ENCODE measurements around the gene CD79A.

Gene CD79A

DNA sequence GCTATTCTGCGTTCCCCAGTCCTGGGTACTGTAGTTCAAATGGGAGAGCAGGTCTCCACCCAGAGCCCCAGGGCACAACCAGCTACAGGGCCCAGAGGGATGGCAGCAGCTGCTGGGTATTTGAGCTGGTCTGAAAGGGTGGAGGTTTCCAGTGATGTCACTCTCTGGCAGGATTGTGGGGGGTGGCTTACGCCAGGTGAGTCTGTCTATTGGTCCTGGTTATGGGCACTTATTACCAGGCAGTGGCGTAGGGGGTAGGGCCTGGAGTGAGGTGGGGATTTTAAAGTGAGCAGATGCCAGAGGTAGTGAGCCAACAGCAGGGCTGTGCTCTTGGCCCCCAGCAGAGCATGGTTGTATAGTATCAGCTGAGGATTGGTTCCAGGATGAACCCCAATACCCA lies 10.8 kb upstream of the CD79A start:
- TF ChIP-seq, protein P1, sequence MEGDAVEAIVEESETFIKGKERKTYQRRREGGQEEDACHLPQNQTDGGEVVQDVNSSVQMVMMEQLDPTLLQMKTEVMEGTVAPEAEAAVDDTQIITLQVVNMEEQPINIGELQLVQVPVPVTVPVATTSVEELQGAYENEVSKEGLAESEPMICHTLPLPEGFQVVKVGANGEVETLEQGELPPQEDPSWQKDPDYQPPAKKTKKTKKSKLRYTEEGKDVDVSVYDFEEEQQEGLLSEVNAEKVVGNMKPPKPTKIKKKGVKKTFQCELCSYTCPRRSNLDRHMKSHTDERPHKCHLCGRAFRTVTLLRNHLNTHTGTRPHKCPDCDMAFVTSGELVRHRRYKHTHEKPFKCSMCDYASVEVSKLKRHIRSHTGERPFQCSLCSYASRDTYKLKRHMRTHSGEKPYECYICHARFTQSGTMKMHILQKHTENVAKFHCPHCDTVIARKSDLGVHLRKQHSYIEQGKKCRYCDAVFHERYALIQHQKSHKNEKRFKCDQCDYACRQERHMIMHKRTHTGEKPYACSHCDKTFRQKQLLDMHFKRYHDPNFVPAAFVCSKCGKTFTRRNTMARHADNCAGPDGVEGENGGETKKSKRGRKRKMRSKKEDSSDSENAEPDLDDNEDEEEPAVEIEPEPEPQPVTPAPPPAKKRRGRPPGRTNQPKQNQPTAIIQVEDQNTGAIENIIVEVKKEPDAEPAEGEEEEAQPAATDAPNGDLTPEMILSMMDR (IDR thresholded peaks at IDR 0.05): no peak

DNA sequence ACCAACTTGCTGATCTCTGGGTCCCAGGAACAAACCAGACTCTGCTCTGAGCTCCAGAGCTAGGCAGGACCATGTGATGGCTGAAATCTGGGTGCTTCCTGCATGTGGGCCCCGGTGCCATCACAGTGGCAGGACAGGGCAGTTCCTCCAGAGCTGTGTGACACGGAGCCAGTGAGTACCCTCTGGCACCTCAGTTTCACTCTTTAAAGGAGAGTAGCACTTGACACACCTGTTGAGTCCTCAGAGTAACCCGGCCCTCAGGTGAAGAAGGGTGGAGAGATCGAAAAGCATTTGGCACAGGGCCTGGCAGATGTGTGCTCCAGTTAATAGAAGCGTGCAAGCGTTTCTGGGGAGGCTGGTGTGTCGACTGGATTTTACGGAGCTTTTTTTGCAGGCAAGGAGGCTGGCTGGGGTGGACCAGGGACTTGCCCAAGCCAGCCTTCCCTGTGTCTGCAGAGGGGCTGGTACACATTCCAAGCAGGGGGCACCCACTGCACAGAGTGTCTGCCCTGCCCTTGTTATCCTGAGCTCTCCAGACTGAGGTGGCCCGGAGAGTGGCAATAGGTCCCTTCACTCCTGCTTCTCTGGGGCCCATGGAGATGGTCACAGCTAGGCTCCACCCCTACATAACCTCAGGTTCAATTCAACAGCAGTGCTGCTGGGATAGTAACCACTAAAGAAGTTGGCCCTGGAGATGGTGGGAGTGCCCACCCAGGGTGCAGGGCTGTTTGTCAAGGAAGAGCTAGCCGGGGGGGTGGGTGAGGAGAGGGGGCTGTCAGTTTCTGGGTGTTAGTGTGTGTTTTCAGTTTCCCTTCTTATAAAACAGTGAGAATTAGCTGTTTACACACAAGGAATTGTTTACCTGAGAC lies 8.7 kb upstream of the CD79A start:
- TF ChIP-seq, protein P1 (IDR thresholded peaks at IDR 0.05): no peak

DNA sequence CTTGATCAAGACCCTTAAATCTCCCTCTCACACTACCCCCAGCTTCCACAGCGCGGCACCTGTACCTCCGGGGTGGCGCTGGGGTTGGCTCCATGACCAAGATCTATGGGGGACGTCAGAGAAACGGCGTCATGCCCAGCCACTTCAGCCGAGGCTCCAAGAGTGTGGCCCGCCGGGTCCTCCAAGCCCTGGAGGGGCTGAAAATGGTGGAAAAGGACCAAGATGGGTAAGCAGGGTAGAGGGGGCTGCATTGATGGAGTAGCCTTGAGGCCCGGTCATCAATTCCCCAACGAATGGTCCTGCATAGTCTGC lies 8.1 kb upstream of the CD79A start:
- TF ChIP-seq, protein P1 (IDR thresholded peaks at IDR 0.05): no peak

DNA sequence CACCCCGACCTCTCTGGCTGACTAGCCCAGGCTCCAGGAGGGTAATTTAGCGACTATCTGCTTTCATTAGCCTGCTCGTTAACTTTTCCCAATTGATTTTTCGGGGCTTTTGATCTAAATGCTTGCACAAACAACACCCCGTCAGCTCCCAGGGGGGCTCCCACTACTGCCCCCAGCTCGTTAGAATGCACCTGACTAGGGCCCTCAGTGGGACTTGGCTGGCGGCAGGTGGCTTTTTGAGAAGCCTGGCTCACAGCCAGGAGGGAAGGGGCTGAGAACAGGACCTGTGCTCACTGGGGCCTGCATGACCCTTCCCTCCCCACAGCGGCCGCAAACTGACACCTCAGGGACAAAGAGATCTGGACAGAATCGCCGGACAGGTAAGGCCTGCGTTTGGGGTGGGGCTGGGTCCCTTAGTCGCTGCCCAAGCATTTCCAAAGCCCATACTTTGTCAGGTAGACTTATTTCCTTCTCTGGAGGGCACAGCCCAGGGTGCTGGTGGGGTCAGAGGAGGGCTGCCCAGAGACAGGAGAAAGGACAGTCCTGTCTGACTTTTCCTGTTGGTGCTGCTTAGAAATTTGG lies 7.6 kb upstream of the CD79A start:
- TF ChIP-seq, protein P1 (IDR thresholded peaks at IDR 0.05): no peak

DNA sequence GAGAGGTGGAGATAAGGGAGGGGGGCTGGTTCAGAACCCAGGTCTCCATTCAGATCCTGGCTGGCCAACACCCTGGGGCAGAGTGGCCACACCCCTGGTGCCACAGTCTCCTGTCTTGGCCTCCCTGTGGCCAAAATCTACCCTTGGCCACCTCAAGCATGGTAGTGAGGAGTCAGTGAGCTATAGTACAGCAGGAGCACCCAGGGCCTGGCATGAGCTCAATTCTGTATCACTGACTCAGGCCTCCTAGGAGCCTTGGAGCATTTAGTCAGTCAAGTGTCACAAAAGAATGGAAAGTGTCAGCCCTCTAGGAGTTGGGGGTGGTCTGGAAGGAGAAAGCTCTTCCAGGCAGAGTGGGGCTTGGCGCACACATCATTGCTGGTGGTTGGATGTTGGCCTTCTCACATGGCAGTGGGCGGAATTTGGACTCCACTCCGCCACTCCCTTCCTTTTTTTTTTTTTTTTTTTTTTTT lies 6.6 kb upstream of the CD79A start:
- TF ChIP-seq, protein P1 (IDR thresholded peaks at IDR 0.05): no peak

DNA sequence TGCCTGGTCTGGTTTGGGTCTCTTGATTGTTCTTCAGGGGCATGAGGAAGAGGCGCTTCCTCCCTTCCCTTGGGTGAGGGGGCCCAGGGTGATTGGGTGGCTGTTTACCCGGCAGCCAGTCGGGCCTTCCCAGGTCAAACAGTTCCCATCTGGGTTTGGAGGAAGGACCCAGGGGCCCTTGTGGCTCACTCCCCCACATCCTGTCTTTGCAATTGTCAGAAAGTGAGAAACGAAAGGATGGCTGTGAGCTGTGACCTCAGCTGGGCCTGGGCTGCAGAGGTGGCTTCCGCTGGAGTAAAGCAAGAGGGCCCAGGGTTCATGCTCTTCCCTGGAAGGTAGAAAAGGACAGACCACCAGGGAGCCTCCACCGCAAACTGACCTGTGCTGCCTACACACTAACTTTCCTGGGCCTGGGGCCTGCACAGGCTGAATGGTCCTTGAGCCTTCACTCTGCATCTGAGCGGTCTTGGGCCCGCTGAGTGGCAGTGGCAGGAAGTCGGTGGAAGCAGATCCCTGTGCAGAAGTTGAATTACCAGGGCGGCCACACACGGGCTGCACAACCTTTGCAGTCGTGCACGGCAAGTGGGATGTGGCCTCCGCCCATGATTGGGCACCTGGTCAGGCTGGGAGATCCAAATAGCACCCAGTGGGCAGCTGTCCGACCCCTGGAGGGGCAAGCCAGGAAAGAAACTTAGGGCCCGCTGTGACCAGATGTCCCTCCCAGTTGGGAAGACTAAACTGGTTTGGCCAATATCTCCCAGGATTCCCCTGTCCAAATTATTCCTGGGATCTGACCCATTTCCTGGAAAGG lies 5.3 kb upstream of the CD79A start:
- TF ChIP-seq, protein P1 (IDR thresholded peaks at IDR 0.05): no peak

DNA sequence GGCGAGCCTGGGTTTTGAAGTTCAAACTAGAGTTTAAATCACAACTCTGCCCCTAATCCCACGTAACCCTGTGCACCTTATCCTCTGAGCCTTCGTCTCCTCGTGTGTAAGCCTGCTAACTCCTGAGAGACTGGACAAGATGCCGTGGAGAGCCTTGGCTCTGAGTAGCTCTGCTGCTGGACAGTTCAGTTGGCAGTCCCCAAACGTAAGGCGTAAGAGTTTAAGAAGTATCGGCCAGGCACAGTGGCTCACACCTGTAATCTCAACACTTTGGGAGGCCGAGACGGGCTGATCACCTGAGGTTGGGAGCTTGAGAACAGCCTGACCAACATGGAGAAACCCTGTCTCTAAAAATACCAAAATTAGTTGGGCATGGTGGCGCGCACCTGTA lies 4.7 kb upstream of the CD79A start:
- TF ChIP-seq, protein P1 (IDR thresholded peaks at IDR 0.05): no peak
